Neuronal stem cell (in vitro differentiated cells): Measurements from ENCODE around the gene GAD1.

Experiments used
- DNase-seq: peaks from one replicate; pipeline ENCODE4 v3.0.0-alpha.2; 2013; ENCODE audit warnings: low spot score
- H2AFZ ChIP-seq: one replicate; pipeline ENCODE4 v1.6.1; 2013; ENCODE audit warnings: mild to moderate bottlenecking, low read length, inconsistent platforms
- H2AK5ac ChIP-seq: 2 replicates; pipeline ENCODE4 v1.6.1; 2013; ENCODE audit warnings: low read depth, mild to moderate bottlenecking, inconsistent platforms, low read length, moderate library complexity, mixed read lengths
- H2BK120ac ChIP-seq: 2 replicates; pipeline ENCODE4 v1.6.1; 2013; ENCODE audit warnings: low read depth, mild to moderate bottlenecking, inconsistent platforms, low read length, moderate library complexity, mixed read lengths
- H2BK12ac ChIP-seq: one replicate; pipeline ENCODE4 v1.6.1; 2013; ENCODE audit warnings: low read length, inconsistent platforms
- H2BK15ac ChIP-seq: 2 replicates; pipeline ENCODE4 v1.6.1; 2013; ENCODE audit warnings: mild to moderate bottlenecking, low read length, inconsistent platforms, mixed read lengths
- H2BK5ac ChIP-seq: one replicate; pipeline ENCODE4 v1.6.1; 2013; ENCODE audit warnings: inconsistent platforms, mild to moderate bottlenecking, low read length, moderate library complexity
- H3K14ac ChIP-seq: one replicate; pipeline ENCODE4 v1.6.1; 2013; ENCODE audit warnings: low read length, inconsistent platforms
- H3K18ac ChIP-seq: 2 replicates; pipeline ENCODE4 v1.6.1; 2013; ENCODE audit warnings: low read length, inconsistent platforms
- H3K23ac ChIP-seq: 2 replicates; pipeline ENCODE4 v1.6.1; 2013; ENCODE audit warnings: low read depth, mild to moderate bottlenecking, mixed read lengths, low read length, inconsistent platforms; ENCODE audit not compliant: poor library complexity
- H3K27ac ChIP-seq: replicated peaks from 3 replicates; pipeline ENCODE4 v1.5.1; 2013; ENCODE audit warnings: low read length, inconsistent platforms
- H3K27me3 ChIP-seq, 3 experiments: 2 replicates each; pipeline ENCODE4 v1.6.1; 2013; ENCODE audit warnings: low read length in 3 of 3, mild to moderate bottlenecking in 2 of 3, inconsistent platforms in 1 of 3, low read depth in 1 of 3, mixed read lengths in 1 of 3, moderate library complexity in 1 of 3; ENCODE audit not compliant: control insufficient read depth in 3 of 3, insufficient read depth in 3 of 3
- H3K36me3 ChIP-seq, 2 donors: replicated peaks in 1 of 2; 2 replicates each; pipeline ENCODE4 v1.6.1; 2013; ENCODE audit warnings: low read length in 2 of 2; ENCODE audit not compliant: control insufficient read depth in 2 of 2, insufficient read depth in 2 of 2
- H3K4ac ChIP-seq: 2 replicates; pipeline ENCODE4 v1.6.1; 2013; ENCODE audit warnings: inconsistent platforms, mild to moderate bottlenecking, low read length, moderate library complexity
- H3K4me1 ChIP-seq, 2 donors: 1 replicate in 1 of 2; 2 replicates in 1 of 2; pipeline ENCODE4 v1.6.1; 2013; ENCODE audit warnings: low read length in 2 of 2, low read depth in 1 of 2; ENCODE audit not compliant: control insufficient read depth in 2 of 2, insufficient read depth in 1 of 2
- H3K4me2 ChIP-seq: one replicate; pipeline ENCODE4 v1.6.1; 2013; ENCODE audit warnings: mild to moderate bottlenecking, low read length, inconsistent platforms; ENCODE audit not compliant: insufficient read depth, poor library complexity, severe bottlenecking
- H3K4me3 ChIP-seq, 2 donors: 2 replicates each; pipeline ENCODE4 v1.5.1; 2013; ENCODE audit warnings: low read length in 2 of 2, mild to moderate bottlenecking in 2 of 2, inconsistent platforms in 1 of 2, moderate library complexity in 1 of 2
- H3K79me1 ChIP-seq: one replicate; pipeline ENCODE4 v1.6.1; 2013; ENCODE audit warnings: low read depth, mild to moderate bottlenecking, inconsistent platforms, low read length, moderate library complexity
- H3K9ac ChIP-seq: one replicate; pipeline ENCODE4 v1.6.1; 2013; ENCODE audit warnings: mild to moderate bottlenecking, low read depth, low read length, inconsistent platforms; ENCODE audit not compliant: poor library complexity
- H3K9me3 ChIP-seq, 2 donors: replicated peaks in 1 of 2; 2 replicates each; pipeline versions ENCODE3 to v1.6.1; 2013; ENCODE audit warnings: low read length in 2 of 2, mild to moderate bottlenecking in 2 of 2, inconsistent platforms in 1 of 2, low read depth in 1 of 2, mixed read lengths in 1 of 2, moderate library complexity in 1 of 2; ENCODE audit not compliant: control insufficient read depth in 2 of 2, insufficient read depth in 1 of 2
- H4K8ac ChIP-seq: one replicate; pipeline ENCODE4 v1.6.1; 2013; ENCODE audit warnings: low read depth, mild to moderate bottlenecking, inconsistent platforms, low read length, moderate library complexity
- H4K91ac ChIP-seq: one replicate; pipeline ENCODE4 v1.6.1; 2013; ENCODE audit warnings: low read length, low read depth, mild to moderate bottlenecking, inconsistent platforms; ENCODE audit not compliant: poor library complexity
- WGBS, 2 donors: extraction: QIAGEN DNeasy Blood & Tissue Kit; methylation state at CpG; one replicate each; pipeline ENCODE4 v1.1.7; 2013; ENCODE audit warnings: missing lambda C conversion rate in 2 of 2, mixed read lengths in 1 of 2; ENCODE audit not compliant: insufficient read length in 2 of 2, insufficient replicate concordance in 1 of 2; ENCODE audit errors: extremely low coverage in 2 of 2; 5-methylcytosine and 5-hydroxymethylcytosine counted together

GAD1 gene

DNA sequence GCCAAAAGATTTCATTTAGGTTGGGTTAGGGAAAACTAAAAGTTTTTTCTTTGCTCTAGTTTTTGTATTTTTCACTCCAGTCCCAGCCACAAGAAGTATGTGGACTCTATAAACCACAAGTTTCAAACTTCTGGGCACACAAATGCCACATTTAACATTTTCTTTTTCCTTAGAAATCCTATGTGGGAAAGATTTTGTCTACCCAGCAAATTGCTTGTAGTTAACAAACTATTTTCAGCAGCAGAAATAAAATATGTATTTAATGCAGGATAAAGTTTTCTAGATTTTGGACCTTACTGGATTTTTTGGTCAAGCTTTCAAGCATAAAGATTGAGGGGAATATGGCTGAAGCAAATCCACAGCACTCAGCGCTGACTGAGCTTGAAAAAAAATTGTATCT lies 37.4 kb upstream of the GAD1 start:
- H2AFZ ChIP-seq: no peak overlapping the region
- no peak overlapping the region for H4K8ac ChIP-seq
- no peak overlapping the region for H2BK15ac ChIP-seq
- peaks cover 0 to 1% of the 10 kb centered on the region in 2 donors for H3K9me3 ChIP-seq
- no peak overlapping the region for H3K4ac ChIP-seq
- H2BK120ac ChIP-seq: no peak overlapping the region
- no peak overlapping the region for H3K18ac ChIP-seq
- WGBS, 2 donors: no CpG with 5 or more reads among the region's 1 CpG
- H3K23ac ChIP-seq: no peak overlapping the region
- no peak overlapping the region for H2BK12ac ChIP-seq
- H3K79me1 ChIP-seq: no peaks in the 10 kb centered on the region
- no peaks in the 10 kb centered on the region for H3K36me3 ChIP-seq
- H3K4me2 ChIP-seq: no peak overlapping the region
- no peaks in the 10 kb centered on the region for H3K4me1 ChIP-seq
- H3K27ac ChIP-seq: no peak overlapping the region
- no peak overlapping the region for H3K4me3 ChIP-seq
- no peak overlapping the region for H2BK5ac ChIP-seq
- H3K9ac ChIP-seq: no peak overlapping the region
- H4K91ac ChIP-seq: no peak overlapping the region
- H3K27me3 ChIP-seq: peaks cover 0 to 22% (median 0%) of the 10 kb centered on the region in 3 experiments
- DNase-seq: no peak
- no peak overlapping the region for H2AK5ac ChIP-seq
- no peak overlapping the region for H3K14ac ChIP-seq

GRCh38 chr2:170782673-170783072 lies 34.0 kb upstream of the GAD1 start:
- H3K23ac ChIP-seq: no peak overlapping the region
- no peak overlapping the region for H2BK15ac ChIP-seq
- WGBS, 2 donors: no CpG with 5 or more reads among the region's 2 CpGs
- H3K79me1 ChIP-seq: no peaks in the 10 kb centered on the region
- H2AFZ ChIP-seq: no peak overlapping the region
- H3K4me3 ChIP-seq: no peak overlapping the region
- no peak overlapping the region for H4K91ac ChIP-seq
- DNase-seq: no peak
- H3K18ac ChIP-seq: no peak overlapping the region
- H3K36me3 ChIP-seq: no peaks in the 10 kb centered on the region
- H2AK5ac ChIP-seq: no peak overlapping the region
- no peak overlapping the region for H3K27ac ChIP-seq
- no peak overlapping the region for H3K4ac ChIP-seq
- H4K8ac ChIP-seq: no peak overlapping the region
- no peak overlapping the region for H2BK12ac ChIP-seq
- no peak overlapping the region for H3K4me2 ChIP-seq
- no peak overlapping the region for H2BK120ac ChIP-seq
- no peak overlapping the region for H3K14ac ChIP-seq
- peaks cover 0 to 1% of the 10 kb centered on the region in 2 donors for H3K9me3 ChIP-seq
- no peak overlapping the region for H3K9ac ChIP-seq
- H3K27me3 ChIP-seq: peaks cover 0 to 22% (median 0%) of the 10 kb centered on the region in 3 experiments
- H2BK5ac ChIP-seq: no peak overlapping the region
- no peaks in the 10 kb centered on the region for H3K4me1 ChIP-seq

GRCh38 chr2:170783549-170783948 lies 33.1 kb upstream of the GAD1 start:
- Histone ChIP-seq H3K36me3 (no peaks in the 10 kb centered on the region), H3K4me2 (no peak overlapping the region), H4K8ac (no peak overlapping the region), H4K91ac (no peak overlapping the region), H3K14ac (no peak overlapping the region), H3K23ac (no peak overlapping the region), H3K18ac (no peak overlapping the region), H3K4ac (no peak overlapping the region), H2BK15ac (no peak overlapping the region), H3K79me1 (no peaks in the 10 kb centered on the region), H2AK5ac (no peak overlapping the region), H2BK12ac (no peak overlapping the region), H3K9ac (no peak overlapping the region), H3K27ac (no peak overlapping the region), H2BK120ac (no peak overlapping the region), H2AFZ (no peak overlapping the region), H3K27me3 (peaks cover 0 to 22% (median 0%) of the 10 kb centered on the region in 3 experiments), H3K4me1 (no peaks in the 10 kb centered on the region), H3K9me3 (peaks cover 0 to 1% of the 10 kb centered on the region in 2 donors), H3K4me3 (no peak overlapping the region), H2BK5ac (no peak overlapping the region)
- no CpG with 5 or more reads among the region's 1 CpG for WGBS, 2 donors
- DNase-seq: no peak

DNA sequence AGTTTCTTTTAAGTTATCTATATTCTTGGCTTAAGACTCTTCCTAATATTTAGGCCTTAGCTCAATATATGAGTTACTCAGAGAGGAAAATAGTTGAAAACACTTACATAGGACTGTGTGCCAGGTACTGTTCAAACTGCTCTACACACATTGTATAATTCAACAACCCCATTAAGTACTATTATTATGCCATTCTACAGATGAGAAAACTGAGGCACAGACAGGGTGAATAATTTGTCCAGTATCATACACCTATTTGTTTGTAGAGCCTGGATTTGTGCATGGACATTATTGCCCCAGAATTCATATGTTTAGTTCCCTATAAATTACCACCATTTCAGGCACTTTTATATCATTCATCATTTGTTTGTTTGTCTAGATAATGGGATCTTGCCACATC lies 17.7 kb upstream of the GAD1 start:
- Histone ChIP-seq H3K9ac (no peak overlapping the region), H4K8ac (no peak overlapping the region), H2BK120ac (no peak overlapping the region), H2AK5ac (no peak overlapping the region), H2BK15ac (no peak overlapping the region), H3K4me1 (no peaks in the 10 kb centered on the region), H2BK12ac (no peak overlapping the region), H2BK5ac (no peak overlapping the region), H3K4me3 (no peak overlapping the region), H3K36me3 (no peaks in the 10 kb centered on the region), H3K27ac (no peak overlapping the region), H3K9me3 (no peaks in the 10 kb centered on the region), H3K23ac (no peak overlapping the region), H3K4me2 (no peak overlapping the region), H3K18ac (no peak overlapping the region), H3K14ac (no peak overlapping the region), H2AFZ (no peak overlapping the region), H3K27me3 (peaks cover 0 to 14% (median 0%) of the 10 kb centered on the region in 3 experiments), H4K91ac (no peak overlapping the region), H3K79me1 (no peaks in the 10 kb centered on the region), H3K4ac (no peak overlapping the region)
- no peak for DNase-seq
